LNCaP clone FGC (cell line): ENCODE measurements around the gene ZNF438.
"Not testable (repeated sequence)": the region's sequence is repeated elsewhere in the genome, so short reads cannot be mapped to it uniquely, and the experiment has no call there.

Experiments used
- DNase-seq: peaks from one replicate; pipeline ENCODE4 v3.0.0-alpha.2; 2011; ENCODE audit warnings: low read depth
- H3K4me3 ChIP-seq: 2 replicates; pipeline ENCODE4 v1.5.1; 2011; ENCODE audit warnings: mild to moderate bottlenecking, low read depth, low read length, control low read depth
- TF ChIP-seq, protein P1 (sequence below): IDR thresholded peaks from 2 replicates; pipeline ENCODE4 v1.5.1; 2012; ENCODE audit warnings: mild to moderate bottlenecking; ENCODE audit not compliant: control insufficient read depth, insufficient read depth; ENCODE audit errors: extremely low read depth

ZNF438 gene

DNA sequence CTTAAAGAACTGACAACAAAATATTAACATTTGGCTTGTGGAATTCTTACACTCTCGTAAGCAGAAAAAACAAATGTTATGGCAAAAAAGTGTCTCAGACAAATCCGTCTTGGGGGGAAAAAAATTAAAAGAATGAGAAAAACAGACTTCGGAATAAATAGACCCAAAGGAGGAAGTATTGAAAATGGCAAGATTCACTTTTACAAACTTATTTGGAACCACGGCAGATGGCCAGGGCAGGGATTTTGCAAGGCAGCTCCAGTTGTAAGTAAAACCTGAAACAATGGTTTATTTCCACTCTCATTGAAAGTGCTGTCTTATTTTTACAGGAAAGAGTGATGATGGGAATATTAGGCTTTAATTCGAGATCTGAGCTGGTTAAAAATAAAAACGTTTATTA lies 1.5 kb upstream of the ZNF438 start:
- DNase-seq: no peak
- TF ChIP-seq, protein P1, sequence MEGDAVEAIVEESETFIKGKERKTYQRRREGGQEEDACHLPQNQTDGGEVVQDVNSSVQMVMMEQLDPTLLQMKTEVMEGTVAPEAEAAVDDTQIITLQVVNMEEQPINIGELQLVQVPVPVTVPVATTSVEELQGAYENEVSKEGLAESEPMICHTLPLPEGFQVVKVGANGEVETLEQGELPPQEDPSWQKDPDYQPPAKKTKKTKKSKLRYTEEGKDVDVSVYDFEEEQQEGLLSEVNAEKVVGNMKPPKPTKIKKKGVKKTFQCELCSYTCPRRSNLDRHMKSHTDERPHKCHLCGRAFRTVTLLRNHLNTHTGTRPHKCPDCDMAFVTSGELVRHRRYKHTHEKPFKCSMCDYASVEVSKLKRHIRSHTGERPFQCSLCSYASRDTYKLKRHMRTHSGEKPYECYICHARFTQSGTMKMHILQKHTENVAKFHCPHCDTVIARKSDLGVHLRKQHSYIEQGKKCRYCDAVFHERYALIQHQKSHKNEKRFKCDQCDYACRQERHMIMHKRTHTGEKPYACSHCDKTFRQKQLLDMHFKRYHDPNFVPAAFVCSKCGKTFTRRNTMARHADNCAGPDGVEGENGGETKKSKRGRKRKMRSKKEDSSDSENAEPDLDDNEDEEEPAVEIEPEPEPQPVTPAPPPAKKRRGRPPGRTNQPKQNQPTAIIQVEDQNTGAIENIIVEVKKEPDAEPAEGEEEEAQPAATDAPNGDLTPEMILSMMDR: no peak
- no peak overlapping the region for H3K4me3 ChIP-seq

DNA sequence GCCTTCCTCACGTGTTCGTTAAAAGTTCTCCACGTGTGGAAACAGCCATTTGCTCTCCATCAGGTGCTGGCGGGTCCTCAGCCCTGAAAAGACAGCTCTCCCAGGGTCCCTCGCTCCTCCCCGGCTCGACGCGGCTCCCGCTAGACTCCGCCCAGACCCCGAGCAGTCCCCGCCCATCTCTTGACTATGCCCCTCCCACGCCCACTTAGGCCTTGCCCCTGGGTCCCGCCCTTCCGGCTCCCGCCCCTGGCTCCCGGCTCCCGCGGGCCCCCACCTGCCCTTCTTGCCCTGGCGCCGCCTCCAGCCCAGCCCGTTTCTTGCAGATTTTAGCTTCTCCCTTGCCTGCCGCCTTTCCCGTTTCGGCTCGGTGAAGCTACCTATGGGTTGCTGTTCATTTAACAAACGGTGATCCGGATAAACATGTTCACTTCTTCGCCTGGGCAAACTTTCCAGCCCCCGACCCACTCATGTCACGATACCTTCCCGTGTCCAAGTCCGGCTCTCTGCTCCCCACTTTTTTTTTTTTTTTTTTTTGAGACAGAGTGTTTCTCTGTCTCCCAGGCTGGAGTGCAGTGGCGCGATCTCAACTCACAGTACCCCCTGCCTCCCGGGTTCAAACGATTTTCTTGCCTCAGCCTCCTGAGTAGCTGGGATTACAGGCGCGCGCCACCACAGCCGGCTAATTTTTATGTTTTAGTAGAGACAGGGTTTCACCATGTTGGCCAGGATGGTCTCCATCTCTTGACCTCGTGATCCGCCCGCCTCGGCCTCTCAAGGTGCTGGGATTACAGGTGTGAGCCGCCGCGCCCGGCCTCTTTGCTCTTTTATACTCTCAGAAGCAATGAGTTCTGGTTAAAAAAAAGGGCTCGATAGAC lies 830 bp upstream of the ZNF438 start:
- peak overlapping the region; percentile 62 for H3K4me3 ChIP-seq
- TF ChIP-seq, protein P1: 0 out of 2 replicates have a peak, but pooled peaks have one; percentile 8

DNA sequence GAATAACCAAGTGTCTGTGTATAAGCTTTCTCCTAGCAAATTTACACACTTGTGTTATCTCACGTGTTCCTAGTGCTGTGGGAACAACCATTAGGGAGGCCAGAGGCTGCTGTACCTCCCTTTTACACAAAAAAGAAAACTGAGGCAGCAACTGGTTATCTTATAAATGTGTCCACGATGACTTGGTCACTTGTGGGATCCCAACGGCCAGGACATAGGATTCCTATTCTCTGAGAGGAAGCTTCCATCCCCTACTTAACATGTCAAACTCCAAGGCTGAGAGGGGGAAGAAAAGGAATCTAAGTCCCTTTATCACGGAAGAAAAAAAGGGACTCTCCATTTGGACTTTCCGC lies 484 bp downstream of the ZNF438 start:
- DNase-seq: no peak
- TF ChIP-seq, protein P1: no peak
- H3K4me3 ChIP-seq: peak overlapping the region; percentile 62

More for the DNA sequence above, 830 bp upstream of the ZNF438 start:
- peak; percentile 67 for DNase-seq

- no peak for DNase-seq
- H3K4me3 ChIP-seq: peak overlapping the region; percentile 62
These were observed 865 bp downstream of the ZNF438 start for GRCh38 chr10:31030800-31031199.

GRCh38 chr10:31030260-31030659 lies 1.4 kb downstream of the ZNF438 start:
- no peak overlapping the region for H3K4me3 ChIP-seq
- TF ChIP-seq, protein P1: no peak
- no peak for DNase-seq

More at GRCh38 chr10:31030800-31031199, 865 bp downstream of the ZNF438 start:
- TF ChIP-seq, protein P1: no peak

DNA sequence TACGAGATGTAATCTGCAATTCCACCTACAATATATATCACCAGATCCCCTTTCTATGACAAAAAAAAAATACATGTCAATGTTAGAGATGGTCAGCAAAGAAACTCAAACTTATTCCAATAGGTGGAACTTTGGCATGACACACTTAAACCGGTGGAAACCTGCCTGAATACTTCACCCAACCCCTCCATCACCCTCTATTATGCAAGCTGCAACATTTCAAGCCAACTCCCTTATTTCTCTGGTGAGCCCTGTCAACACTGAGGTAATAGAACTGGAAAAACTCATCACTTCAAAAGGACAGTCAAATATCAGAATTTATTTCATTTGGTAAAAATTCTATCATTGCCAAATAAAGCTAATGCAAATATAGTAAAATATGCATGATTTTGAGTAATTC lies 3.6 kb downstream of the ZNF438 start:
- DNase-seq: no peak
- TF ChIP-seq, protein P1: no peak
- no peak overlapping the region for H3K4me3 ChIP-seq

DNA sequence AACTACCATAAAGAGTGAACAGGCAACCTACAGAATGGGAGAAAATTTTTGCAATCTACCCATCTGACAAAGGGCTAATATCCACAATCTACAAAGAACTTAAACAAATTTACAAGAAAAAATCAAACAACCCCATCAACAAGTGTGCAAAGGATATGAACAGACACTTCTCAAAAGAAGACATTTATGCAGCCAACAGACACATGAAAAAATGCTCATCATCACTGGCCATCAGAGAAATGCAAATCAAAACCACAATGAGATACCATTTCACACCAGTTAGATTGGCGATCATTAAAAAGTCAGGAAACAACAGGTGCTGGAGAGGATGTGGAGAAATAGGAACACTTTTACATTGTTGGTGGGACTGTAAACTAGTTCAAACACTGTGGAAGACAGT lies 5.4 kb downstream of the ZNF438 start:
- DNase-seq, H3K4me3 ChIP-seq: not testable (repeated sequence)
